HG02981 (cell line): ENCODE data around the gene GBP3.
"Not testable (repeated sequence)": the region's sequence is repeated elsewhere in the genome, so short reads cannot be mapped to it uniquely, and the experiment has no call there.

Source experiments
- ATAC-seq: cut with Tn5 transposase; IDR thresholded peaks from one replicate; pipeline ENCODE4 v1.9.1; 2021; ENCODE audit warnings: mild to moderate bottlenecking, moderate library complexity; ENCODE audit not compliant: unreplicated experiment

The GBP3 gene

GRCh38 chr1:89022167-89022959 is at the start of gene GBP3:
GBP3 (minus strand) TSS chr1:89022866; CDS start chr1:89020721, 2,145 bp downstream.
- peak; percentile 80 for ATAC-seq

GRCh38 chr1:89070509-89070908 is 47.8 kb upstream of the GBP3 start:
- ATAC-seq, result no peak

- ATAC-seq, result no peak
Observed at GRCh38 chr1:89069951-89070350, 47.3 kb upstream of the GBP3 start.

GRCh38 chr1:89068291-89068690 is 45.6 kb upstream of the GBP3 start:
- ATAC-seq, result no peak

GRCh38 chr1:89065079-89065868 is 42.6 kb upstream of the GBP3 start, which contains the start of gene GBP1:
GBP1 (minus strand) TSS chr1:89065208; CDS start chr1:89063234, 1,974 bp downstream.
- peak; percentile 67 for ATAC-seq

- ATAC-seq, result peak; percentile 40
Observed at GRCh38 chr1:89064632-89065031, 42.0 kb upstream of the GBP3 start.

GRCh38 chr1:89063094-89063493 is 40.4 kb upstream of the GBP3 start:
- ATAC-seq, result no peak

GRCh38 chr1:89060091-89060490 is 37.4 kb upstream of the GBP3 start:
- ATAC-seq, result no peak

DNA sequence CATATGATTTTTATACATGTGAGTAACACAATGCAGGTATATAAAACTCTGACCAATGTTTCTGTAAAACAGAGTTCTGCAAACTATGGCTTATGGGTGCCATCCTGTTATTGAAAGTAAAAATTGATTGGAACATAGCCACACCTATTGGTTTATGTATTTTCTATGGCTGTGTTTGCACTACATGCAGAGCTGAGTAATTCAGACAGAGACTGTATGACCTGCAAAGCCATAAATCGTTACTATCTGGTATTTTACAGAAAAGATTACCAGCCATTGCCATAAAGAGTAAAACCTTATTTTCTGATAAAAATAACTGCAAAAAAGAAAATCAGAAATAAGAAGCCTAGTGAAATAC is 29.3 kb upstream of the GBP3 start:
- no peak for ATAC-seq

DNA sequence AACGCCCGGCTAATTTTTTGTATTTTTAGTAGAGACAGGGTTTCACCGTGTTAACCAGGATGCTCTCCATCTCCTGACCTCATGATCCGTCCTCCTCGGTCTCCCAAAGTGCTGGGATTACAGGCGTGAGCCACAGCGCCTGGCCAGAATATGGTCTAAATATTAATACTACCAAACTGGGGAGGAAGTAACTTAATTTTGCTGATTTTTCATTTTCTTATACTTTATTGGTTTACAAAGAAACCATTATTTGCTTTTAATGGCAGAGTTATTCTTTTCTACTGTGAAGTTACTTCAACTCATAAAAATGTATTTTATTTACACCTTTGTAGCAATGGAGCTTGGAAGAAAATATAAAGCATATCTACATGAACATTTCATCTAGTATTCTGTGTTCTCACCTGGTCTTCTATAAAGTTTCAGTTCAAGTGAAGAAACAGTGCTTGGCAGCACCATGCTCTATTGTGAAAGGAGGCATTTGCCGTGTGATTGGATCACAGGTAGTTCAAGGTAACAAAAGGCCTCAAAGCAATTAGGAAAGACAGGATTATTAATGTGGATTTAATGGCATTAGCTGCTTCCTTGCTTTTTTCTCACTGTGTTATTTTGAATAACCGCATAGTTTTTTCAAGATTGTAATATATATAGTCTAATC is 28.8 kb upstream of the GBP3 start:
- no peak for ATAC-seq

GRCh38 chr1:89050649-89051033 is 28.0 kb upstream of the GBP3 start:
- ATAC-seq, result no peak

- ATAC-seq, result not testable (repeated sequence)
Observed at GRCh38 chr1:89049901-89050648, 27.4 kb upstream of the GBP3 start.

DNA sequence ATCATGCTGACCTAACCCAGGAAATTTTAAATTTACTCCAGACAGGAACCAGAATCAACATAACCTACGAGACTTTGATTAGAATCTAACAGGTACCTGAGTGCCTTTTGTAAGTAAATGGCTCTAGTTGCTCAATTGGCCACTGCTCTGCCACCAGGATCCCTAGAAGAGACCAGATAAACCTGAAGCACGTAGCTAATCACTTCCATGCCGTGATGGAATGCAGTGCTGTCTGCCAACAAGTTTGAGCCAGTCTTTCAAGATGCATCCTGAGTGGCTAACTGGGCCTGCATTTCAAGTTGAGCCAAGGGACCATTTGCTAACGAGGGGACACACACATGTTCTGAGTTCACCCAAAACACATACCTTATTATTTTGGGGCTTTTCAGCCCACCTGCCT is 26.5 kb upstream of the GBP3 start:
- ATAC-seq, result not testable (repeated sequence)

- ATAC-seq, result no peak
Observed at GRCh38 chr1:89047734-89048133, 25.1 kb upstream of the GBP3 start.

GRCh38 chr1:89046318-89047183 is 23.9 kb upstream of the GBP3 start:
- peak; percentile 57 for ATAC-seq

- ATAC-seq, result no peak
Observed at GRCh38 chr1:89044970-89045721, 22.5 kb upstream of the GBP3 start.

DNA sequence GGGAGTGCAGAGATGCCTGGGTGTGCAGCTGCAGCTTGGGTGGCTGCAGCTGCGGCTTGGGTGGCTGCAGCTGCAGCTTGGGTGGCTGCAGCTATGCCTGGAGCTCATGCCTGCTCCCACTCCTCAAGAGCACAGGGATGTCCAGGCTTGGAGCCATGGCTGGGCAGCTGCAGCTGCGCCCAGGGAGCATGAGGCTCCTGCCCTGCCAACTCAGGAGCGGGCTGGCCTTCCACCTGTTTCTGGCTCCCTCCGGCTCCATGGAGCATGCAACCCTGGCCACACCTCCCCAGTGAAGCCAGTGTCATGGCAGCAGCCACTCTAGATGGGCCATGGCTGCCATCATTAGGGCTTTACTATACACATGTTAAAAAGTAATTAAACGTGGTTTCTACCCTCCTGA is 21.3 kb upstream of the GBP3 start:
- no peak for ATAC-seq

GRCh38 chr1:89042491-89042890 is 19.8 kb upstream of the GBP3 start:
- no peak for ATAC-seq

DNA sequence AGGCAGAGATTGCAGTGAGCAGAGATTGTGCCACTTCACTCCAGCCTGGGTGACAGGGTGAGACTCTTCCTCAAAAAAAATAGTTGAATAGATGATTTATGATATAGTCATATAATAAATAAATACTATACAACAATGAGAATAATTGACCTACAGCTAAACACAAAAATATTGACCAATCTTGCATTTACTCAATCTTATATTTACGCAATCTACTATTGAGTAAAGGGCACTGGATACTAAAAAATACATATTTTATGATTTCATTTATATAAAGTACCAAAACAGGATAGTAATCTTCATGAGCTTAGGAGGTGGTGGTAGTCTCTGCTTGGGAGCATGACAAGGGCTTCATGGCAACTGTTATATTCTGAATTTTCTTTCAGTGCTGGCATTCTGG is 19.1 kb upstream of the GBP3 start:
- no peak for ATAC-seq
